ENCODE measurements around the gene FLYWCH2. TPM values are rescaled to one million over a fixed set of nuclear protein-coding genes. Genes with fewer than 3 reads are reported as not detected.
A peak's percentile ranks its signal among the peaks of the same experiment; 100 is the strongest.

Gene FLYWCH2
- total RNA-seq, 2 experiments from 2014 or later, result 7.8 to 8.1 TPM

- intact Hi-C loops (cut with DNase I, micrococcal nuclease), result loop anchor here (1.0 to 2.0 kb wide), 4 partner anchors 14 to 22 kb away; partner anchors contain the start of gene FLYWCH2 (in 2 of the 2)
- H3K27me3 ChIP-seq (ENCODE audit: control insufficient read depth in 1 of 2, insufficient read depth in 2 of 2, low read length in 2 of 2), result no peaks in the 10 kb centered on the region
- H3K9me3 ChIP-seq (ENCODE audit: control insufficient read depth in 1 of 2, insufficient read depth in 1 of 2, low read length in 2 of 2), result peaks cover 0 to 3% of the 10 kb centered on the region in 2 experiments
- ChIA-PET POLR2A (interaction anchor here (2.1 kb wide), 1 partner anchor 22 kb away, joined by 10 read pairs; the partner anchor contains the start of gene FLYWCH2), CTCF (interaction anchor here (0.5 to 2.2 kb wide), 5 partner anchors 14 to 66 kb away, joined by 3 to 10 read pairs (median 5); partner anchors contain the start of gene FLYWCH2)
- H3K4me1 Mint-ChIP-seq (ENCODE audit: low read depth), result peaks cover 32% of the 10 kb centered on the region
- DNase-seq (peak in 3 of 14 experiments; percentile 8 to 19 (median 9)), ATAC-seq (ENCODE audit: poor library complexity) (peak; percentile 2)
- no peaks in the 10 kb centered on the region for H3K36me3 ChIP-seq (ENCODE audit: insufficient read depth, low read length)
- no peaks in the 10 kb centered on the region for H3K27me3 Mint-ChIP-seq
- peak overlapping the region; percentile 94 for H3K4me3 ChIP-seq (ENCODE audit: low read length)
- no peaks in the 10 kb centered on the region for H3K9me3 Mint-ChIP-seq
- peaks cover 32% of the 10 kb centered on the region for H3K4me1 ChIP-seq (ENCODE audit: insufficient read depth, low read length)
- H3K27ac ChIP-seq (ENCODE audit: low read depth in 1 of 2, low read length in 2 of 2), result peak overlapping the region in 1 of 2 donors; percentile 47
- H3K27ac Mint-ChIP-seq, result peak overlapping the region; percentile 66
- peak overlapping the region; percentile 94 for H3K4me3 Mint-ChIP-seq
- no peaks in the 10 kb centered on the region for H3K36me3 Mint-ChIP-seq (ENCODE audit: low read depth)
- no peak for TF ChIP-seq CTCF (IDR thresholded peaks at IDR 0.05)
These were observed 21.9 kb downstream of the FLYWCH2 start for GRCh38 chr16:2904922-2905240.

GRCh38 chr16:2905241-2905987 is 22.4 kb downstream of the FLYWCH2 start:
- POLR2A ChIA-PET, result interaction anchor here (2.1 kb wide), 1 partner anchor 23 kb away, joined by 10 read pairs; the partner anchor contains the start of gene FLYWCH2
- Mint-ChIP-seq H3K36me3 (ENCODE audit: low read depth) (no peaks in the 10 kb centered on the region), H3K4me3 (peak overlapping the region; percentile 94), H3K9me3 (no peaks in the 10 kb centered on the region), H3K27ac (no peak overlapping the region), H3K27me3 (no peaks in the 10 kb centered on the region), H3K4me1 (ENCODE audit: low read depth) (peaks cover 34% of the 10 kb centered on the region)
- H3K27me3 ChIP-seq (ENCODE audit: control insufficient read depth in 1 of 2, insufficient read depth in 2 of 2, low read length in 2 of 2), result no peaks in the 10 kb centered on the region
- intact Hi-C loops (cut with DNase I, micrococcal nuclease), result loop anchor here (1.0 to 2.0 kb wide), 3 partner anchors 14 to 23 kb away; partner anchors contain the start of gene FLYWCH2 (in 2 of the 2)
- peak overlapping the region; percentile 94 for H3K4me3 ChIP-seq (ENCODE audit: low read length)
- no peak for TF ChIP-seq CTCF (IDR thresholded peaks at IDR 0.05)
- peak overlapping the region in 1 of 2 donors; percentile 10 for H3K27ac ChIP-seq (ENCODE audit: low read depth in 1 of 2, low read length in 2 of 2)
- CTCF ChIA-PET, result interaction anchor here (0.5 to 2.2 kb wide), 5 partner anchors 14 to 66 kb away, joined by 3 to 10 read pairs (median 5); partner anchors contain the start of gene FLYWCH2
- H3K36me3 ChIP-seq (ENCODE audit: insufficient read depth, low read length), result no peaks in the 10 kb centered on the region
- peaks cover 0 to 3% of the 10 kb centered on the region in 2 experiments for H3K9me3 ChIP-seq (ENCODE audit: control insufficient read depth in 1 of 2, insufficient read depth in 1 of 2, low read length in 2 of 2)
- peaks cover 32% of the 10 kb centered on the region for H3K4me1 ChIP-seq (ENCODE audit: insufficient read depth, low read length)
- ATAC-seq (ENCODE audit: poor library complexity), result peak; percentile 77
- peak; percentile 59 to 97 (median 83) for DNase-seq

- DNase-seq (no peak), ATAC-seq (ENCODE audit: poor library complexity) (no peak)
- intact Hi-C loops (cut with DNase I, micrococcal nuclease), result loop anchor here (1.0 to 2.0 kb wide), 3 partner anchors 13 to 23 kb away; partner anchors contain the start of gene FLYWCH2 (in 2 of the 2)
- Histone ChIP-seq H3K27ac (ENCODE audit: low read depth in 1 of 2, low read length in 2 of 2) (peak overlapping the region in 1 of 2 donors; percentile 10), H3K27me3 (ENCODE audit: control insufficient read depth in 1 of 2, insufficient read depth in 2 of 2, low read length in 2 of 2) (no peaks in the 10 kb centered on the region), H3K36me3 (ENCODE audit: insufficient read depth, low read length) (no peaks in the 10 kb centered on the region), H3K9me3 (ENCODE audit: control insufficient read depth in 1 of 2, insufficient read depth in 1 of 2, low read length in 2 of 2) (peaks cover 0 to 3% of the 10 kb centered on the region in 2 experiments), H3K4me1 (ENCODE audit: insufficient read depth, low read length) (peaks cover 32% of the 10 kb centered on the region), H3K4me3 (ENCODE audit: low read length) (peak overlapping the region; percentile 20)
- Mint-ChIP-seq H3K27ac (no peak overlapping the region), H3K9me3 (no peaks in the 10 kb centered on the region), H3K4me3 (peak overlapping the region; percentile 94), H3K36me3 (ENCODE audit: low read depth) (no peaks in the 10 kb centered on the region), H3K4me1 (ENCODE audit: low read depth) (peaks cover 37% of the 10 kb centered on the region), H3K27me3 (no peaks in the 10 kb centered on the region)
- POLR2A ChIA-PET, result interaction anchor here (2.1 kb wide), 1 partner anchor 23 kb away, joined by 10 read pairs; the partner anchor contains the start of gene FLYWCH2
- CTCF ChIA-PET, result interaction anchor here (0.6 to 2.2 kb wide), 6 partner anchors 13 to 67 kb away, joined by 3 to 11 read pairs (median 6); partner anchors contain the start of gene FLYWCH2
- no peak for TF ChIP-seq CTCF (IDR thresholded peaks at IDR 0.05)
These were observed 23.0 kb downstream of the FLYWCH2 start for GRCh38 chr16:2905988-2906387.

Data from CD4-positive, alpha-beta T cell (primary cell).